ENCODE measurements around the gene CDR2L.

The CDR2L gene

GRCh38 chr17:74945543-74945942, 41.9 kb upstream of the CDR2L start:
- ChIA-PET CTCF (interaction anchor here (0.8 to 1.0 kb wide), 3 partner anchors 12 to 40 kb away, joined by 3 to 6 read pairs (median 5); no protein-coding TSS in a partner anchor), POLR2A (no interaction called here)
- DNase-seq (ENCODE audit: extremely low spot score): no peak
- no peak for TF ChIP-seq FOXK2 (IDR thresholded peaks at IDR 0.05)
- TF ChIP-seq FOXA1 (IDR thresholded peaks at IDR 0.05): no peak
- TF ChIP-seq PKNOX1 (IDR thresholded peaks at IDR 0.05): no peak
- TF ChIP-seq CTBP1 (IDR thresholded peaks at IDR 0.05; ENCODE audit: borderline replicate concordance): no peak
- TF ChIP-seq L3MBTL2 (conservative IDR thresholded peaks at IDR 0.05): no peak
- TF ChIP-seq SUZ12 (IDR thresholded peaks at IDR 0.05): no peak
- no peak for TF ChIP-seq ARNT (IDR thresholded peaks at IDR 0.05)
- no peak for TF ChIP-seq ZNF384 (IDR thresholded peaks at IDR 0.05)
- no peak for TF ChIP-seq FOXM1 (IDR thresholded peaks at IDR 0.05; ENCODE audit: borderline replicate concordance)
- no peak for TF ChIP-seq ELF4 (IDR thresholded peaks at IDR 0.05)
- no peak for TF ChIP-seq BHLHE40 (IDR thresholded peaks at IDR 0.05; ENCODE audit: borderline replicate concordance)
- no peak for TF ChIP-seq SP1 (IDR thresholded peaks at IDR 0.05)
- no peak for TF ChIP-seq TARDBP (IDR thresholded peaks at IDR 0.05)
- TF ChIP-seq NFRKB (IDR thresholded peaks at IDR 0.05): no peak
- no peak for TF ChIP-seq LEF1 (IDR thresholded peaks at IDR 0.05; ENCODE audit: borderline replicate concordance)
- no peak for TF ChIP-seq HDGF (IDR thresholded peaks at IDR 0.05; ENCODE audit: borderline replicate concordance)

- TF ChIP-seq SUZ12 (IDR thresholded peaks at IDR 0.05): no peak
- no peak for TF ChIP-seq SP1 (IDR thresholded peaks at IDR 0.05)
- TF ChIP-seq BHLHE40 (IDR thresholded peaks at IDR 0.05; ENCODE audit: borderline replicate concordance): no peak
- no peak for TF ChIP-seq ARNT (IDR thresholded peaks at IDR 0.05)
- no peak for TF ChIP-seq HDGF (IDR thresholded peaks at IDR 0.05; ENCODE audit: borderline replicate concordance)
- TF ChIP-seq ZNF384 (IDR thresholded peaks at IDR 0.05): no peak
- no peak for TF ChIP-seq FOXM1 (IDR thresholded peaks at IDR 0.05; ENCODE audit: borderline replicate concordance)
- TF ChIP-seq TARDBP (IDR thresholded peaks at IDR 0.05): no peak
- no peak for TF ChIP-seq ELF4 (IDR thresholded peaks at IDR 0.05)
- no peak for TF ChIP-seq LEF1 (IDR thresholded peaks at IDR 0.05; ENCODE audit: borderline replicate concordance)
- TF ChIP-seq NFRKB (IDR thresholded peaks at IDR 0.05): no peak
- DNase-seq (ENCODE audit: extremely low spot score): no peak
- ChIA-PET CTCF (interaction anchor here (3.7 kb wide), 1 partner anchor 11 kb away, joined by 25 read pairs; no protein-coding TSS in a partner anchor), POLR2A (no interaction called here)
Observed at GRCh38 chr17:74946641-74947040, 40.8 kb upstream of the CDR2L start.

- ChIA-PET POLR2A (no interaction called here), CTCF (interaction anchor here (3.7 kb wide), 1 partner anchor 11 kb away, joined by 25 read pairs; no protein-coding TSS in a partner anchor)
- TF ChIP-seq SP1 (IDR thresholded peaks at IDR 0.05) (no peak), ZNF384 (IDR thresholded peaks at IDR 0.05) (no peak), SUZ12 (IDR thresholded peaks at IDR 0.05) (no peak), L3MBTL2 (conservative IDR thresholded peaks at IDR 0.05) (no peak), HDGF (IDR thresholded peaks at IDR 0.05; ENCODE audit: borderline replicate concordance) (no peak), FOXM1 (IDR thresholded peaks at IDR 0.05; ENCODE audit: borderline replicate concordance) (no peak), FOXA1 (IDR thresholded peaks at IDR 0.05) (no peak), NFRKB (IDR thresholded peaks at IDR 0.05) (no peak), LEF1 (IDR thresholded peaks at IDR 0.05; ENCODE audit: borderline replicate concordance) (no peak), ELF4 (IDR thresholded peaks at IDR 0.05) (no peak), FOXK2 (IDR thresholded peaks at IDR 0.05) (no peak), TARDBP (IDR thresholded peaks at IDR 0.05) (no peak), PKNOX1 (IDR thresholded peaks at IDR 0.05) (no peak), CTBP1 (IDR thresholded peaks at IDR 0.05; ENCODE audit: borderline replicate concordance) (no peak), ARNT (IDR thresholded peaks at IDR 0.05) (no peak), BHLHE40 (IDR thresholded peaks at IDR 0.05; ENCODE audit: borderline replicate concordance) (no peak)
- DNase-seq (ENCODE audit: extremely low spot score): no peak
Observed at GRCh38 chr17:74947041-74947754, 40.2 kb upstream of the CDR2L start.

GRCh38 chr17:74949455-74950115, 37.8 kb upstream of the CDR2L start:
- TF ChIP-seq NFRKB (IDR thresholded peaks at IDR 0.05): no peak
- no peak for TF ChIP-seq HDGF (IDR thresholded peaks at IDR 0.05; ENCODE audit: borderline replicate concordance)
- no peak for TF ChIP-seq LEF1 (IDR thresholded peaks at IDR 0.05; ENCODE audit: borderline replicate concordance)
- no peak for TF ChIP-seq FOXK2 (IDR thresholded peaks at IDR 0.05)
- no peak for TF ChIP-seq CTBP1 (IDR thresholded peaks at IDR 0.05; ENCODE audit: borderline replicate concordance)
- no peak for TF ChIP-seq SP1 (IDR thresholded peaks at IDR 0.05)
- TF ChIP-seq SUZ12 (IDR thresholded peaks at IDR 0.05): no peak
- no peak for TF ChIP-seq BHLHE40 (IDR thresholded peaks at IDR 0.05; ENCODE audit: borderline replicate concordance)
- TF ChIP-seq L3MBTL2 (conservative IDR thresholded peaks at IDR 0.05): no peak
- TF ChIP-seq ELF4 (IDR thresholded peaks at IDR 0.05): no peak
- TF ChIP-seq FOXM1 (IDR thresholded peaks at IDR 0.05; ENCODE audit: borderline replicate concordance): no peak
- no peak for TF ChIP-seq FOXA1 (IDR thresholded peaks at IDR 0.05)
- no peak for TF ChIP-seq ARNT (IDR thresholded peaks at IDR 0.05)
- TF ChIP-seq TARDBP (IDR thresholded peaks at IDR 0.05): no peak
- TF ChIP-seq ZNF384 (IDR thresholded peaks at IDR 0.05): no peak
- no peak for TF ChIP-seq PKNOX1 (IDR thresholded peaks at IDR 0.05)
- ChIA-PET CTCF (interaction anchor here (1.2 to 3.7 kb wide), 3 partner anchors 8 to 27 kb away, joined by 3 to 25 read pairs (median 14); no protein-coding TSS in a partner anchor), POLR2A (interaction anchor here (2.6 kb wide), 1 partner anchor 77 kb away, joined by 6 read pairs; the partner anchor contains the start of gene FDXR)
- no peak for DNase-seq (ENCODE audit: extremely low spot score)

GRCh38 chr17:74950207-74950606, 37.2 kb upstream of the CDR2L start:
- no peak for TF ChIP-seq CTBP1 (IDR thresholded peaks at IDR 0.05; ENCODE audit: borderline replicate concordance)
- no peak for TF ChIP-seq HDGF (IDR thresholded peaks at IDR 0.05; ENCODE audit: borderline replicate concordance)
- TF ChIP-seq LEF1 (IDR thresholded peaks at IDR 0.05; ENCODE audit: borderline replicate concordance): no peak
- no peak for TF ChIP-seq ZNF384 (IDR thresholded peaks at IDR 0.05)
- TF ChIP-seq BHLHE40 (IDR thresholded peaks at IDR 0.05; ENCODE audit: borderline replicate concordance): no peak
- no peak for TF ChIP-seq FOXK2 (IDR thresholded peaks at IDR 0.05)
- TF ChIP-seq NFRKB (IDR thresholded peaks at IDR 0.05): no peak
- no peak for TF ChIP-seq FOXA1 (IDR thresholded peaks at IDR 0.05)
- no peak for TF ChIP-seq ARNT (IDR thresholded peaks at IDR 0.05)
- TF ChIP-seq PKNOX1 (IDR thresholded peaks at IDR 0.05): no peak
- no peak for TF ChIP-seq SP1 (IDR thresholded peaks at IDR 0.05)
- TF ChIP-seq TARDBP (IDR thresholded peaks at IDR 0.05): no peak
- no peak for TF ChIP-seq L3MBTL2 (conservative IDR thresholded peaks at IDR 0.05)
- TF ChIP-seq ELF4 (IDR thresholded peaks at IDR 0.05): no peak
- TF ChIP-seq FOXM1 (IDR thresholded peaks at IDR 0.05; ENCODE audit: borderline replicate concordance): no peak
- no peak for TF ChIP-seq SUZ12 (IDR thresholded peaks at IDR 0.05)
- POLR2A ChIA-PET: interaction anchor here (1.3 to 2.6 kb wide), 2 partner anchors 62 to 77 kb away, joined by 5 to 6 read pairs; partner anchors contain the start of genes FDXR and MRPL58
- DNase-seq (ENCODE audit: extremely low spot score): no peak
- CTCF ChIA-PET: interaction anchor here (1.2 to 3.7 kb wide), 3 partner anchors 8 to 28 kb away, joined by 3 to 25 read pairs (median 14); no protein-coding TSS in a partner anchor
